GM23338 (cell line): ENCODE measurements around the gene SPOPL.

Experiments
- EZH2 ChIP-seq: fragments of 200-600 bp; sonication (generic); IDR thresholded peaks from one replicate; pipeline ENCODE4 v1.8.0; 2017; ENCODE audit warnings: antibody characterized with exemption, mild to moderate bottlenecking, low read depth; ENCODE audit not compliant: unreplicated experiment
- POLR2AphosphoS5 ChIP-seq: IDR thresholded peaks from 2 replicates; pipeline ENCODE4 v1.6.1; 2016; ENCODE audit warnings: antibody characterized with exemption, low read depth
- ZNF331 ChIP-seq: fragments of 250-450 bp; sonication (Bioruptor Pico); IDR thresholded peaks from 2 replicates; pipeline ENCODE4 v1.5.0; 2020; ENCODE audit warnings: low read depth, mild to moderate bottlenecking, moderate library complexity
- TF ChIP-seq, protein P1 (sequence below), 2 experiments: fragments of 200-600 bp in 1 of 2; sonication (generic) in 1 of 2; conservative IDR thresholded peaks; 2 replicates each; pipeline versions ENCODE4 v1.5.1 to v1.6.1; 2016 to 2017; ENCODE audit warnings: antibody characterized with exemption in 2 of 2, low read depth in 2 of 2, mild to moderate bottlenecking in 2 of 2, moderate library complexity in 1 of 2

DNA sequence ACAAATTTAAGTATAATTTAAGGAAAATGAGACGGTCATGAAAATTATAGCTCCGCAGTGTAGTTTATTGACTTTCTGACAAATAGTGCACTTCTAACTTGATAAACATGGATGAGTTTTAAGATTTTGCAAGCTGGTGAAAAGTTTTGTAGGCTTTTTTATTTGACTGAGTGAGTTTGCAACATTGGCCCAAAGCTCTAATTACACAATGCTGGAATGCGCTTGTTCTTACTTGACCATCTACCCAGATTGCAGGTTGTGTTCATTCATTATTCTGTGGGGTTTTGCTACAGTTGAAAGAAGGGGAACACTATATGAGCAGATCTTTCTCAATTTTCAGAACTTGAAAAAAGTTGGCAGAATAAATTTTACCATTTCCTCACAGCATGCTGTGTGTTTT, 13.5 kb downstream of the SPOPL start:
- TF ChIP-seq, protein P1, sequence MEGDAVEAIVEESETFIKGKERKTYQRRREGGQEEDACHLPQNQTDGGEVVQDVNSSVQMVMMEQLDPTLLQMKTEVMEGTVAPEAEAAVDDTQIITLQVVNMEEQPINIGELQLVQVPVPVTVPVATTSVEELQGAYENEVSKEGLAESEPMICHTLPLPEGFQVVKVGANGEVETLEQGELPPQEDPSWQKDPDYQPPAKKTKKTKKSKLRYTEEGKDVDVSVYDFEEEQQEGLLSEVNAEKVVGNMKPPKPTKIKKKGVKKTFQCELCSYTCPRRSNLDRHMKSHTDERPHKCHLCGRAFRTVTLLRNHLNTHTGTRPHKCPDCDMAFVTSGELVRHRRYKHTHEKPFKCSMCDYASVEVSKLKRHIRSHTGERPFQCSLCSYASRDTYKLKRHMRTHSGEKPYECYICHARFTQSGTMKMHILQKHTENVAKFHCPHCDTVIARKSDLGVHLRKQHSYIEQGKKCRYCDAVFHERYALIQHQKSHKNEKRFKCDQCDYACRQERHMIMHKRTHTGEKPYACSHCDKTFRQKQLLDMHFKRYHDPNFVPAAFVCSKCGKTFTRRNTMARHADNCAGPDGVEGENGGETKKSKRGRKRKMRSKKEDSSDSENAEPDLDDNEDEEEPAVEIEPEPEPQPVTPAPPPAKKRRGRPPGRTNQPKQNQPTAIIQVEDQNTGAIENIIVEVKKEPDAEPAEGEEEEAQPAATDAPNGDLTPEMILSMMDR (conservative IDR thresholded peaks at IDR 0.05; ENCODE audit: low read depth in 2 of 2): no peak
- no peak for TF ChIP-seq EZH2
- no peak for TF ChIP-seq POLR2AphosphoS5
- no peak for TF ChIP-seq ZNF331 (CRISPR knock-in tag)
